Neuron (in vitro differentiated cells): Measurements from ENCODE around the gene SRA1.

ENCODE experiments used
- H2AFZ ChIP-seq: one replicate; pipeline ENCODE4 v1.6.1; 2013; ENCODE audit warnings: low read depth, mild to moderate bottlenecking, inconsistent platforms, low read length, moderate library complexity
- H3K27me3 ChIP-seq: one replicate; pipeline ENCODE4 v1.6.1; 2013; ENCODE audit warnings: low read length; ENCODE audit not compliant: insufficient read depth
- H3K36me3 ChIP-seq: one replicate; pipeline ENCODE4 v1.6.1; 2013; ENCODE audit warnings: low read length; ENCODE audit not compliant: insufficient read depth
- H3K4me1 ChIP-seq: one replicate; pipeline ENCODE4 v1.6.1; 2013; ENCODE audit warnings: low read length; ENCODE audit not compliant: insufficient read depth
- H3K4me3 ChIP-seq: 2 replicates; pipeline ENCODE4 v1.5.1; 2013; ENCODE audit warnings: mild to moderate bottlenecking, low read length, moderate library complexity
- H3K9me3 ChIP-seq: one replicate; pipeline ENCODE4 v1.6.1; 2013; ENCODE audit warnings: low read length

Gene SRA1

GRCh38 chr5:140542972-140543371, 14.3 kb downstream of the SRA1 start:
- Histone ChIP-seq H3K36me3 (peaks cover 74% of the 10 kb centered on the region), H2AFZ (no peak overlapping the region), H3K27me3 (no peaks in the 10 kb centered on the region), H3K9me3 (no peaks in the 10 kb centered on the region), H3K4me3 (no peak overlapping the region), H3K4me1 (no peaks in the 10 kb centered on the region)

DNA sequence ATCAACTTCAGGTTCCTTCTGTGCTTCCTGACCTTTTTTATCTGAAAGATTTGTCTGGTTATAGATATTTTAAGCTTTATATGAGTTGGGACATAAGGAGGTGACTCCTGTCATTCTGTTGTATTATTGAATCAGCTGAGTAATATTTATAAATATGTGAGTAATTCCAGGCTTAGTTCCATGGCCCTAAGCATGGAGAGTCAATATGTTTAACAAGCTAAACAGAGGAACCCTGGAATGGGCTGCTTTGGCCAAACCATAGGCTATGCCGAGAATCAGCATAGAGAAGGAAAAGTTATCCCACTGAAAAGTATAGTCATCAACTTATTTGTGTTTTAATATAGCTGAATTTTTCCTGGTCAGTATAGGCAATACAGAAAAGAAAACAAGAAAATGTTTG, 17.0 kb downstream of the SRA1 start:
- no peak overlapping the region for H2AFZ ChIP-seq
- H3K4me3 ChIP-seq: no peak overlapping the region
- no peaks in the 10 kb centered on the region for H3K9me3 ChIP-seq
- peaks cover 89% of the 10 kb centered on the region for H3K36me3 ChIP-seq
- H3K4me1 ChIP-seq: no peaks in the 10 kb centered on the region
- H3K27me3 ChIP-seq: no peaks in the 10 kb centered on the region

DNA sequence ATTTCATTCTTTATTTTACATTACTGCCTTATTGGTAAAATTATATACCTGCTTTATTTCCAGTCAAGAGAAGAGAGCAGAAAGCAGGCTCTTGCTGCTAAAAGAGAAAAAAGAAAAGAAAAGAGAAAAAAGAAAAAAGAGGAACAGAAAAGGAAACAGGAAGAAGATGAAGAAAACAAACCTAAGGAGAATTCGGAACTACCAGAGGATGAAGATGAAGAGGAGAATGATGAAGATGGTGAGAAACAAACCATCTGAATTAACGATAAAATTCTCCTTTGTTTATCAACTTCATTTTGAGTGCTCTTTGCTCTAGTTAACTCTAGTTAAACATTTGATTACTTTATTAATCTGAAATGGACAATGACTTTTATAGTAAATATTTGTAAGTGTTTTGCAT, 33.3 kb downstream of the SRA1 start:
- no peak overlapping the region for H3K4me3 ChIP-seq
- no peak overlapping the region for H2AFZ ChIP-seq
- peaks cover 57% of the 10 kb centered on the region for H3K36me3 ChIP-seq
- H3K4me1 ChIP-seq: no peaks in the 10 kb centered on the region
- no peaks in the 10 kb centered on the region for H3K9me3 ChIP-seq
- no peaks in the 10 kb centered on the region for H3K27me3 ChIP-seq

DNA sequence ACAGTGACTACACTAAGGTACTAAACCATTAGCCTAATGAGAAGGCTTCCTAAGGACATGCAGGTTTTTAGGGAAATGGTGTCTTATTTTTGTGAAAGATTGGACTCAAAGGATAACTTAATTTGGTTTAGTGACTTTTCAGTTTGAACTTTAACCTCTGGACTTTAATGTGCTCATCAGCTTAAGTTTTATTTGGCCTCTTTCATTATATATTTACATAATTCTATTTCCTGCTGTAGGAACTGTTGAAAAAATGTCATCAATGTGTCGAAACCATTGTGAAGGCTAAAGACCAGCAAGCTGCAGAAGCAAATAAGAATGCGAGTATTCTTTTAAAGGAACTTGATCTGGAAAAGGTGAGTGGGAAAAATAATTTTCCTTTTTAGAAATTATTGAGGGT, 44.1 kb downstream of the SRA1 start:
- H2AFZ ChIP-seq: no peak overlapping the region
- no peak overlapping the region for H3K4me3 ChIP-seq
- peaks cover 67% of the 10 kb centered on the region for H3K36me3 ChIP-seq
- H3K4me1 ChIP-seq: no peaks in the 10 kb centered on the region
- H3K9me3 ChIP-seq: peaks cover 6% of the 10 kb centered on the region
- H3K27me3 ChIP-seq: no peaks in the 10 kb centered on the region

GRCh38 chr5:140509898-140510297, 47.4 kb downstream of the SRA1 start:
- H3K36me3 ChIP-seq: peaks cover 89% of the 10 kb centered on the region
- H3K27me3 ChIP-seq: no peaks in the 10 kb centered on the region
- H3K9me3 ChIP-seq: peaks cover 8% of the 10 kb centered on the region
- H3K4me3 ChIP-seq: no peak overlapping the region
- no peaks in the 10 kb centered on the region for H3K4me1 ChIP-seq
- H2AFZ ChIP-seq: no peak overlapping the region

DNA sequence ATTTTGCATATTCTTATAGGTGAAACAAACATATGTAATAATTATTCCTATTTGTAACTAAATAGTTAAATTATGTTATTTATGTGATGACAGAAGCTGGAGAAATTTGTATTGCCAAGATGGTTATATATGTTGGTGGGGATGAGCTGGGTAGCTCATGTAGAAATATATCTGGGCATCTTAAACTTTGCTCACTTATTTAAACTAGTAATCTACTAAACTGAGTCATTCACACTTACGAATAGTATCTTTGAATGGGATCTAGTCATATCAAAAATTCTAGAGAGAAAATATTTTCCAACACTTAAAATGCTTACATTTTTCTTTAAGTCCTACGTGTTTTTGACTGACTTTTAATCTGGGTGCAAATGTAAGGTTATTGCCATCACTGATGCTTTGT, 54.4 kb downstream of the SRA1 start:
- no peak overlapping the region for H3K4me3 ChIP-seq
- no peaks in the 10 kb centered on the region for H3K4me1 ChIP-seq
- no peak overlapping the region for H2AFZ ChIP-seq
- H3K36me3 ChIP-seq: peaks cover 44% of the 10 kb centered on the region
- H3K9me3 ChIP-seq: peaks cover 2% of the 10 kb centered on the region
- H3K27me3 ChIP-seq: no peaks in the 10 kb centered on the region
